T-helper 9 cell (primary cell): ENCODE results near the gene CTRB1.
"Not testable (repeated sequence)": the region's sequence is repeated elsewhere in the genome, so short reads cannot be mapped to it uniquely, and the experiment has no call there.

Experiments
- DNase-seq: peaks from one replicate; pipeline ENCODE4 v3.0.0-alpha.2; 2020

Gene CTRB1

GRCh38 chr16:75242436-75243078 is 23.8 kb downstream of the CTRB1 start:
- DNase-seq = not testable (repeated sequence)

- DNase-seq = no peak
Observed at GRCh38 chr16:75243667-75244224, 25.0 kb downstream of the CTRB1 start.

DNA sequence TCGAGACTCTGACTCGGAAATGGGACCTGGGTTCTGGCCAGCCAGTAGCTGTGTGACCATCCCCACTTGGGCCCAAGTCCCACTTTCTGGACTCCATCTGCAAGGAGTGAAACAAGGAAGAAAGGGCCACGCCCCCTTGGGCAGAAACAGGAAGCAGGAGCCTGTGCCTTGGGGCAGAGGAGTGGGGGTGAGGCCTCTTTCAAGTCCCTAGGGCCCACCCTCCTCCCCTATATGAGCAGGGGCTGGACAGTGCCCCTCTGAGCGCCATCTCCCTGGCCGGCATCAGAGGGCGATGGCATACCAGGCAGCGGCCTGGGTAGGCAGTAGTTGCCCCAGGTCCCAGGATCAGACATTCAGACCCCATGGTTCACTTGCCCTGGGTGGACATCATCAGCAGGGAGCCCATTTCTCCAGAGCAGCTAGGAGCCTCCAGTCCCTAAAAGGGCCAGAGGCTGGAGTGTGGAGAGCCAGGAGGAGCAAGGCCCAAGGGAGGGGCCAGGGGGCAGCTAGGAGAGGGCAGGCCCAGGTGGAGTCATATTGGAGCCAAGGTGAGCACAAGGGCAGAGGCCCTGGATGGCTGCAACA is 25.5 kb downstream of the CTRB1 start:
- no peak for DNase-seq

DNA sequence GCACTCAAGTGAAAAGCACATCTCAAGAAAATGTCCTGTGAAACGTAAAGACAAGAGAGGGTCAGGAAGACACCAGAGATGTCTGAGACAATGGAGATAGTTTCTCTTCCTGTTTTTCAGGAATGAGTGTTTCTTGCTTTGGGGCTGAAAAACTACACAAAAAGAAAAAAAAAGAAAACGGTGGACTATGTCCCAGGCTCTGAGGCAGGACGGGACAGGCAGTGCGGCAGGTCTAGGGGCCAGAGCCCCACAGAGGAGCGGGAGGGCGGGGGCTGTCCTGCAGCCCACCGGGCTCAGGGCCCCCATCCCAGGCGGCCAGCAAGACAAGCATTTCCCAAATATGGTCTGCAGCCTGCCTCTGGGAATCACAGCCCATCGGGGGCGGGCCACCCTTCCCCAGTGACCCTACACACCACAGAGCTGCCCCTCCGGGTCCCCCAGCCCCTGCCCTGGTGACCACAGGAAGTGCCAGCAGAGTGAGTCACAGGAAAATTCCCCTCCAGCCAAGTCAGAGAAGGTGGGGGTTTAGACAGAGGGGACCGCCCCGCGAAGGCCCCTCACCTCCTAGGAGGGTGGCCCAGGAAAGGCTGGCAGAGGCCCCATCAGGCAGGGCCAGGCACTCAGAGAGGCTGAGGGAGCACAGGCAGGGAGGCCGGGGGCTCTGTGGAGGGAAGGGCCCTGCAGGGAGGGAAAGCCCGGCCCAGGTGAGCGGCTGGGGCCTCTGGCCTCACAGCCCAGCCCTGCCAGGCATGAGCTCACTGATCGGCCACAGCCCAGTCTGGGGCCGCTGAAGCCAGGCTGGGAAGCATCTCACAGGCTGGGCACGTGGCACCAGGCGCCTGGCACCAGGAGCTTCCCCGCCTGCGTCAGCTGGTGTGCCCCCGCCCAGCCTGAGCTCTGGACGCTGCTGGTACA is 26.3 kb downstream of the CTRB1 start:
- no peak for DNase-seq

GRCh38 chr16:75246504-75247205 is 27.9 kb downstream of the CTRB1 start:
- no peak for DNase-seq

- DNase-seq = no peak
Observed at GRCh38 chr16:75247249-75247648, 28.5 kb downstream of the CTRB1 start.

DNA sequence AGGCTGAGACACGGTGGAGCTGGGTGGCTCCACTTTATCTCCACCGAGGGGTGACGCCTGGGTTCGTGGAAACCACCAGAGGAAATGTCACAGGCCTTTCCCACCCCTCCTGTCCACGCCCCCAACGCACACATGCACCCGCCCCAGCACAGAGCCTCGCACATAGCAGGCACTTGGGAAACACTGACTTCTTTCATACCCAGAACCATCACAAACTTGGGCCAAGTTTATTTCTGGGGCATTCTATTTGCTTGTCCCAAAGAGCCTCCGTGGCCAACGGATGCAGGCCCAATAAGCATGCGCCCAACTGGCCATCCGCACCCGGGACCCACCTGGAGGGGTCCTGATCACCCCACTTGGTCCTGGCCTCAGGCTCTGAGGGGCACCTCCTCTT is 29.4 kb downstream of the CTRB1 start:
- no peak for DNase-seq

DNA sequence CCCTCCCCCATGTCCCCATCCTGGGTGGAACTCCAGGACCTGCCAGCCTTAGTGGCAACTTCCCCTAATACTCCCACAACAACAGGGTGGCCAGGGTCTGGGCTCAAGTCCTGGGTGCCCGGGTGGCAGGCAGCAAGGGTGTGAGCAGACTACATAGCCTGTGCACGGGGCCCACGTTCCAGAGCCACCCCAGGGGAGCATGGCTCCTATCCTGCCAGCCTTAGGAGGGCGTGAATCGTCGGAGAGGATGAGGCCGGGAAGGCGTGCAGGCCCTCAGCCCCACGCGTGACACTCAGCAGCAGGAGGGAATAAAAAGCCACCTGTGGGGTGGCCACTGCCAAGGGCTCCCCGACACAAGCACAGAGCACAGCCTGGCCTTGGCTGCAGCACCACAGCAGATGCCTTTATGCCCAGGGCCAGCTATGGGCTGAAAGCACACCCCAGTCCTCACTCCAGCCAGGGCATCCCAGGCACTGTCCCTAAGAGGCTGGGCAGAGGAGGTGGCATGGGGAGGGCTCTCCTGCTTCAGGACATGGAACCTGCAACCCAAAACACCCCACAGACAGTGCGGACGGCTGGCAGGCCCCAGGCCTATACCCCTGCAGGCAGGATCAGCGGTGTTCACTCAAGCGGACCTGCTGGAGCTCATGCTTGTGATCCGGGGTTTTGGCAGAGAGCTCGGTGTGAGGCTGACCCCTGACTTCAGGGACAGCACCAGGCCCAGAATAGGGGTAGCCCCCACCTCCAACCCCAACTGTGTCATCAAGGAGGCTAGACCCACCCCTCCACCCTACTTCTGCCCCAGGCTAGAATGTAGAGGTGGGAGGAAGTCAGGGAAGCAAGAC is 30.0 kb downstream of the CTRB1 start:
- no peak for DNase-seq

DNA sequence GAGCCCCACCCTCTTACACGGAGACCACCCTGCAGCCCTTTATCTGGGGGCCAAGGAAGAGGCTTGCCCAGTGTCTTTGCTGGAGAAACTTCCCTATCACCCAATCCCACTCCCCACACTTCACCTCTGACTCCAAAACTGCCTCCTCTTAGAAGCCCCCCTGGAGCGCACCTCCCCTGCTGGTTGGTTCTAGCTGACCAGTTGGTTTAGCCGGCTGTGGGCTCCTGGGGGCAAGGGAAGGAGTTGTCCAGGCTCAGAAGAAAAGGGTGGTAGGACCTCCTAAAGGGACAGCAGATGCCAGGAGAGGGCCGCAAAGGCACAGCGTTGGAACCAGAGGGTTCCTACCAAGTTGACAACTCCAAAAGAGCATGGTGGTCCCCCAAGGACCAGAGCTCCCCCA is 30.7 kb downstream of the CTRB1 start:
- DNase-seq = no peak

DNA sequence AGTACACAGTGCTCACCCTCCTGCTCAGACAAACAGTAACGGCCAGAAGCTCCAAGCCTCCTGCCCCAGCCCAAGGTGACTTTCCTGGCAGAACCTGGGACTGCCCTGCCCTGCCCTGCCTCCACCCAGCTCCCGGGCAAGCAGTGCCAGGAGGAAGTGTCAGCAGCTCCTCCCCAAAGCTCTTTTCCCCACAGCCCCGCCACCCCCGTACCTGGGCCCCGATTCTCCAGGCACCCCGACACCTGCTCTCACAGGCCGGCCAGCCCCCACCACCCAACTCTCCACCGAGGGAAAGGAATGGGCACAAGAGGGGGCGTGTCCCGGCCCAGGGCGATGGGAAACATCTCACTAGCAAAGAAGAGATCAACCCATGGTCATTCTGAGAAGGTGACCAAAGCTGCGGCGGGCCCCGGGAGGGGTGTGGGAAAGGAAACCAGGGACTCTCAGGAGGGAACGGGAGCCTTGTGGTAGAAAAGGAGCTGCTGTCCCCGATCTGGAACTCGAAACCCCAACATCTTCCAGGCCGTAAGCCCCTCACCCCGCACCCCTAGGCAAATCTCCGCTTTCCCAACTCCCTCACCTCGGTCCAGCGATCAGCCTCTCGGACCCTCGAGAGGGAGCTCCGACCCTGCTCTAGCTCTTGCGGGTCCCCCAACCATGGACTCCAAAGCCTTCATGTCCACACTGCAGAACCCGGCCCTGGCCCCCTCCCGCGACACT is 31.5 kb downstream of the CTRB1 start:
- DNase-seq = no peak

- no peak for DNase-seq
Observed at GRCh38 chr16:75250809-75251279, 32.1 kb downstream of the CTRB1 start.

GRCh38 chr16:75251280-75252048 is 32.7 kb downstream of the CTRB1 start, which contains the start of gene BCAR1:
BCAR1 (minus strand) TSS chr16:75251624; CDS start chr16:75251482, 142 bp downstream.
- DNase-seq = no peak

- no peak for DNase-seq
Observed at GRCh38 chr16:75252049-75252864, 33.5 kb downstream of the CTRB1 start.

DNA sequence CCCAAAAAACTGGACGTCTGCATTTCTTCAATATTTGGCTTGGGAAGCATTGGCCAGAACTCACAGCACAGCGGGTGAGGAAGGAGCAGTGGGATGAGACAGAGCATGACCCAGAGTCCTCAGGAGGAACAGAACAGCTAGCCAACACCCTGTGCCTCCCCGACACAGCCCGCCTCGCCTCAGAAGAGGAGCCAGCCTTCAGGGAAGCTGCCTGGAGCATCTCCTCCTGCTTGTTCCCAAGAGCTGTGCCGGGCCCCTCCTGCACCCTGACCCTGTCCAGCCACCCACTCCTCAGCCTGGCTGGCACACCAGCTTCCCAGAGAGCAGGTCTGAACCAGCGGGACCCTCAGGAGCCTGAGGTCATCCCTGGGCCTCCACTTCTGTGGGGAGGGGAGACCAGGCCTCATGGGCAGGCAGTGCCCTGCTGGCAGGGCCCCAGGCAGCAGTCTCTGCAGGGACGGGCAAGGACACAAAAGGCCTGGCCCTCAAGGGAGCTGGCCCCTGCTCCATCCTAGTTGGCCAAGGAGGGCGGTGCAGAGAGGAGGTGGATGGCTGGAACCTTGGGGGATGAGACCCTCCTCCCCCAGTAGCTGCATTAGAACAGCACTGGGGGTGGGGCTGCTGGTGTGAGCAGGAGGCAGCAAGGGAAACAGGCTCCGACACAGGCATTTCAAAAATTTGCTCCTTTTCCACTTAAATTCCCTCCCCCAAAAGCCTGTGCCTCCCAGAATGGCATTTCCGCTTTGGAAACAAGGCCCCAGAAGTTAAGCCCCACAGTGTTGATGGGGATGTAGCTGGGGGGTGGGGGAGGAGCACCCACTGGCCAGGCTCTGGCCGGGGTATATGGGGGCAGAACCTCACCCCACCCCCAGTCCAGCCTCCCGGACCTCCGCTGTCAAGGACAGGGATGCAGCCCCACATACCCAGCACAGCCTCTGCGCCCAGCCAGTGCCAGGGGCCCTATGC is 34.4 kb downstream of the CTRB1 start:
- no peak for DNase-seq

DNA sequence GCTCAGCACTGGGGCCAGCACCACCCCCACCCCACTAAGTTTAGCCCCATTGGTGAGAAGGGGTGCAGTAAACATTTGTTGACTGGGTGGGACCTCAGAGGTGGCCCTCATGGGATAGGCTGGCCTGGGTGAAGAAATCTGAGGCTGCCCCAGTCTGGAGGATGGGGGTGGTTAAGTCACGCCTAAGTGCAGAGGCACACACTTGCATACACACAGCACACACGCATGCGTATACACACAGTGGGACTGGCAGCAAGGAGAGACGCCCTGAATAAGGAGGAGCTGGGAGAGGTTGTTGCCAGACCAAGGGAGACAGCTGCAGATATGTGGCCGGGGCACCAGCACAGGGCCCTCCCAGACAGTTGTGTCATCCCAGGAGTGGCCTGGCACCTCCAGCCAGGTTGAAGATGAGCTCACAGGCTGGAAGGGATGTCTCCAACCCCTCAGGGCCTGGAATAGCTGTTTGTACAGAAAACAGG is 35.6 kb downstream of the CTRB1 start:
- no peak for DNase-seq

- no peak for DNase-seq
Observed at GRCh38 chr16:75256059-75256571, 37.3 kb downstream of the CTRB1 start.

- DNase-seq = no peak
Observed at GRCh38 chr16:75256696-75257343, 38.0 kb downstream of the CTRB1 start.
